Naive B cell (primary cell): ENCODE data around the gene VPS18. TPM values are rescaled to one million over a fixed set of nuclear protein-coding genes. Genes with fewer than 3 reads are reported as not detected.

ENCODE experiments used
- ATAC-seq, 2 donors: fragments of 150-1000 bp; cut with Tn5 transposase; 2 replicates each; pipeline ENCODE4 v1.10.0; 2021; ENCODE audit warnings: low read depth in 2 of 2, mild to moderate bottlenecking in 2 of 2, moderate library complexity in 2 of 2
- DNase-seq: peaks from one replicate; pipeline ENCODE4 v3.0.0; 2022
- H3K27ac Mint-ChIP-seq, 6 donors: one replicate each; pipeline ENCODE4 v1.8.0; 2020 to 2022; ENCODE audit warnings: mild to moderate bottlenecking in 6 of 6, mixed read lengths in 6 of 6, moderate library complexity in 5 of 6, inconsistent platforms in 2 of 6
- H3K27me3 Mint-ChIP-seq, 3 donors: one replicate each; pipeline ENCODE4 v1.8.0; 2021 to 2022; ENCODE audit warnings: mixed read lengths in 3 of 3, mild to moderate bottlenecking in 1 of 3
- H3K36me3 Mint-ChIP-seq, 2 donors: one replicate each; pipeline ENCODE4 v1.8.0; 2020 to 2022; ENCODE audit warnings: mixed read lengths in 2 of 2, inconsistent platforms in 1 of 2, mild to moderate bottlenecking in 1 of 2
- H3K4me1 Mint-ChIP-seq, 3 donors: one replicate each; pipeline ENCODE4 v1.8.0; 2020 to 2022; ENCODE audit warnings: mixed read lengths in 3 of 3, inconsistent platforms in 1 of 3, mild to moderate bottlenecking in 1 of 3, moderate library complexity in 1 of 3
- H3K4me3 Mint-ChIP-seq, 8 donors: one replicate each; pipeline ENCODE4 v1.8.0; 2020 to 2022; ENCODE audit warnings: mild to moderate bottlenecking in 8 of 8, mixed read lengths in 8 of 8, moderate library complexity in 8 of 8, inconsistent platforms in 2 of 8
- H3K9me3 Mint-ChIP-seq, 7 donors: one replicate each; pipeline ENCODE4 v1.8.0; 2020 to 2022; ENCODE audit warnings: mixed read lengths in 7 of 7, mild to moderate bottlenecking in 5 of 7, inconsistent platforms in 2 of 7, moderate library complexity in 1 of 7
- polyA plus RNA-seq, 6 donors: library from polyadenylated mRNA; unstranded; fragments of 300-500 nt; fragmentation: Illumina TruSeq; gene quantifications; one replicate each; pipeline ENCODE4 v1.2.3, GENCODE V29; 2021; ENCODE audit warnings: low read depth in 6 of 6

VPS18 gene
- polyA plus RNA-seq, 6 donors from 2014 or later, result 21.2 to 33.6 (median 23.5) TPM

- no peak for ATAC-seq
- H3K27ac Mint-ChIP-seq, result no peak overlapping the region
- no peaks in the 10 kb centered on the region for H3K36me3 Mint-ChIP-seq
- no peaks in the 10 kb centered on the region for H3K27me3 Mint-ChIP-seq
- DNase-seq, result no peak
- H3K9me3 Mint-ChIP-seq, result no peaks in the 10 kb centered on the region
- H3K4me3 Mint-ChIP-seq, result no peak overlapping the region
- H3K4me1 Mint-ChIP-seq, result peaks cover 6 to 21% (median 18%) of the 10 kb centered on the region in 3 donors
Measured at GRCh38 chr15:40911693-40912092, 17.4 kb downstream of the VPS18 start.

- peak overlapping the region in 1 of 6 donors; percentile 28 for H3K27ac Mint-ChIP-seq
- no peak overlapping the region for H3K4me3 Mint-ChIP-seq
- no peak for DNase-seq
Measured at GRCh38 chr15:40912478-40912877, 18.2 kb downstream of the VPS18 start.

GRCh38 chr15:40914013-40914412, 19.8 kb downstream of the VPS18 start:
- no peaks in the 10 kb centered on the region for H3K9me3 Mint-ChIP-seq
- H3K27ac Mint-ChIP-seq, result peak overlapping the region in 1 of 6 donors; percentile 0
- no peaks in the 10 kb centered on the region for H3K36me3 Mint-ChIP-seq
- no peak overlapping the region for H3K4me3 Mint-ChIP-seq
- DNase-seq (no peak), ATAC-seq (no peak)
- peaks cover 0 to 5% (median 5%) of the 10 kb centered on the region in 3 donors for H3K4me1 Mint-ChIP-seq
- peaks cover 0 to 4% (median 0%) of the 10 kb centered on the region in 3 donors for H3K27me3 Mint-ChIP-seq

More at GRCh38 chr15:40912478-40912877, 18.2 kb downstream of the VPS18 start:
- Mint-ChIP-seq H3K4me1 (peaks cover 2 to 14% (median 13%) of the 10 kb centered on the region in 3 donors), H3K27me3 (no peaks in the 10 kb centered on the region), H3K36me3 (no peaks in the 10 kb centered on the region), H3K9me3 (no peaks in the 10 kb centered on the region)
- no peak for ATAC-seq

DNA sequence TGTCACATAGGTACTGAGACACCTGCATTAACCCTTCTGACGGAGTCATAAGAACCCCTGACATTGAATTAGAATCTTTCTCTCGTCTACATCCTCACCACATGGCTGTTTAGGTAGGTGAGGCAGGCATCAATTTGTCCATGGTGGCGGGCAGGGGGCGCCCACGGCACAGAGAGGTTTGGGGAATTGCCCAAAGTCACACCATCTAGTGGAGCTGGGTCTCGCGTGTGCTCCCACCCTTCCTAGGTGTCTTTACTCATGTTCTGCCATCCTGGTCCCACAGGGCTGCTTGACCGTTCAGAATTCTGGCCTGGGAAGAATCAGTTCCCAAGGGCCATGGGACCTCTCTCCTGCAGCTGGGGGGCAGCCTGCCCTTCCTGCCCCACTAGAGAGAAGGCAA, 20.2 kb downstream of the VPS18 start:
- Mint-ChIP-seq H3K9me3 (no peaks in the 10 kb centered on the region), H3K27me3 (peaks cover 0 to 4% (median 0%) of the 10 kb centered on the region in 3 donors), H3K4me3 (no peak overlapping the region), H3K36me3 (no peaks in the 10 kb centered on the region), H3K27ac (no peak overlapping the region), H3K4me1 (peaks cover 0 to 5% (median 5%) of the 10 kb centered on the region in 3 donors)
- DNase-seq (no peak), ATAC-seq (no peak)

DNA sequence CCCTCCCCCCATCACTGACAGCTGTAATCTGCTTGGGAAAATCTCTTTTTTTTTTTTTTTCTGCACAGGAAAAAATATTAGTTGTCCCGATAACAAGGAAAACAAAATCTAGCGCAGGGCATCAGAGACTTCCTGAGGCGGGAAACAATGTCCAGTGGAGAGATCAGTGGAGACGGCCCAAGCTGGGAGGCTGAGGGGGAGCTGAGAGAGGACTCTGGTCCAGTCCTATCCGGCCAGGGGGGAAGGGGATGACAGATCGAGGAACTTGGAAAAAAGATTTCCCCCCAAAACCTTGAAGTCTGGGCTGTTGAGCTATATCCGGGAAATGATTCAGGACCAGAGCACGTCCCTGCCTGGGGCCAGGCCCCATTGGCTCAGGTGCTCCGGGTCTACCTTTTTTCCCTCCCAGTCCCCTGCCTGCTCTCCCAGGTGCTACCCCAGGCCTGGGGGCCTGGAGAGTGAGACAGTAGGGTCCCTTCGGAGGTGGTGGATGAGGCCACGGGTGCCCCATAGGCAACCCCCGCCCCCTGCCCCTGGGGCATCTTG, 20.9 kb downstream of the VPS18 start:
- Mint-ChIP-seq H3K27ac (no peak overlapping the region), H3K36me3 (no peaks in the 10 kb centered on the region), H3K4me1 (peaks cover 0 to 5% (median 2%) of the 10 kb centered on the region in 3 donors), H3K27me3 (peaks cover 0 to 4% (median 0%) of the 10 kb centered on the region in 3 donors), H3K9me3 (no peaks in the 10 kb centered on the region), H3K4me3 (peak overlapping the region in 1 of 8 donors; percentile 60)
- no peak for ATAC-seq
- no peak for DNase-seq

GRCh38 chr15:40915679-40916078, 21.4 kb downstream of the VPS18 start:
- H3K9me3 Mint-ChIP-seq, result no peaks in the 10 kb centered on the region
- peaks cover 0 to 5% (median 0%) of the 10 kb centered on the region in 3 donors for H3K4me1 Mint-ChIP-seq
- DNase-seq (no peak), ATAC-seq (no peak)
- H3K27ac Mint-ChIP-seq, result peak overlapping the region in 1 of 6 donors; percentile 64
- no peak overlapping the region for H3K4me3 Mint-ChIP-seq
- H3K36me3 Mint-ChIP-seq, result no peaks in the 10 kb centered on the region
- peaks cover 0 to 4% (median 0%) of the 10 kb centered on the region in 3 donors for H3K27me3 Mint-ChIP-seq

DNA sequence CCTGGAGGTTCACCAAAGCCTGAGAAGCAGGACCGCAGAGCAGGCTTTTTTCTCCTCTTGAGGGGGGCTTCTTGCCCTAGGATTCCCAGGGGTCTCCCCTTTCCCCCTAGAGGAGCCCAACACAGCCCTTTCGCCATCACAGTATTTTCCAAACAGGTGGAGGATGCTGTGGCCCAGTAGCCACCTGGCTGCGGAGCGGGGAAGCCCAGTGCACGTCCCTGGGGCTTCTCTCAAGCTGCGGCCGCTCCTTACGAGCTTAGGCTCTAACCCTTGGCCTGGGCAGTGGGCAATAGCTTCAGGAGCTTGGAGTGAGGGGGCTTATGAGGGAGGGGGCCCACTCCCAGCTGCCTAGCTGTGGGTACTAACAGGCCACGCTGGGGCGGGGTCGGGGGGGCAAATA, 23.3 kb downstream of the VPS18 start:
- ATAC-seq (no peak), DNase-seq (no peak)
- peaks cover 0 to 5% (median 2%) of the 10 kb centered on the region in 3 donors for H3K4me1 Mint-ChIP-seq
- no peaks in the 10 kb centered on the region for H3K9me3 Mint-ChIP-seq
- H3K4me3 Mint-ChIP-seq, result no peak overlapping the region
- peaks cover 0 to 4% (median 3%) of the 10 kb centered on the region in 3 donors for H3K27me3 Mint-ChIP-seq
- H3K36me3 Mint-ChIP-seq, result no peaks in the 10 kb centered on the region
- no peak overlapping the region for H3K27ac Mint-ChIP-seq

- H3K27ac Mint-ChIP-seq, result no peak overlapping the region
- H3K4me1 Mint-ChIP-seq, result peaks cover 0 to 7% (median 5%) of the 10 kb centered on the region in 3 donors
- H3K27me3 Mint-ChIP-seq, result peaks cover 0 to 10% (median 8%) of the 10 kb centered on the region in 3 donors
- ATAC-seq (no peak), DNase-seq (no peak)
- no peaks in the 10 kb centered on the region for H3K9me3 Mint-ChIP-seq
- H3K36me3 Mint-ChIP-seq, result no peaks in the 10 kb centered on the region
- no peak overlapping the region for H3K4me3 Mint-ChIP-seq
Measured at GRCh38 chr15:40918146-40918798, 24.0 kb downstream of the VPS18 start.

DNA sequence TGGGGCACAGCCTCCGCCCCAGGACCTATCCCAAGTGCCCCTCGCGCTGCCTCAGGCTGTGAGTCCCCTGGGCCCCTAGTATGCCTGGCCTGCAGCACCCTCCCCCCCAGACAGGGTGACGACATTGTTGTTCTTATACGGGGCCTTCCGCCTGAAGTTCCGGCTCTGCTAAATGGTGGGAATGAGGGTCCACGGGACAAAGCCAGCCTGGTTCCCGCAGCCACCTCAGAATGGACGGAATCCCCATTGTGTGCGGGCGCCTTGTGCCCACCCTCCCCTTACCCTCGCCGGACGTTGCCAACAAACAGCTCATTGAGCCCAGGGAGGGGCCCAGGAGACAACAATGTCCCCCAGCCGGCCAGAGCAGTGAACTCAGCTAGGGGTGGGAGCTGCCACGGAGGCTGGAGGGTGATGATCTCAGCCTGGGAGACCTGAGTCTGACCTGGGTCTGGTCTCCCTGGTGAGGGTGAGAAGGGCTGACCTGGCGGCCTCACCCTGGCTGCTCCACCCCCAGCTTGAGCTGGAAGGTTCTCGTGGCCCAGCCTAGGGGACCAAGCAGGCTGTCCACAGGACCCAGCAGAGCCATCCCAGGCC, 24.6 kb downstream of the VPS18 start:
- Mint-ChIP-seq H3K4me3 (no peak overlapping the region), H3K9me3 (no peaks in the 10 kb centered on the region), H3K27ac (no peak overlapping the region), H3K36me3 (no peaks in the 10 kb centered on the region), H3K27me3 (peaks cover 0 to 10% (median 8%) of the 10 kb centered on the region in 3 donors), H3K4me1 (peaks cover 0 to 7% (median 3%) of the 10 kb centered on the region in 3 donors)
- DNase-seq, result no peak
- no peak for ATAC-seq

DNA sequence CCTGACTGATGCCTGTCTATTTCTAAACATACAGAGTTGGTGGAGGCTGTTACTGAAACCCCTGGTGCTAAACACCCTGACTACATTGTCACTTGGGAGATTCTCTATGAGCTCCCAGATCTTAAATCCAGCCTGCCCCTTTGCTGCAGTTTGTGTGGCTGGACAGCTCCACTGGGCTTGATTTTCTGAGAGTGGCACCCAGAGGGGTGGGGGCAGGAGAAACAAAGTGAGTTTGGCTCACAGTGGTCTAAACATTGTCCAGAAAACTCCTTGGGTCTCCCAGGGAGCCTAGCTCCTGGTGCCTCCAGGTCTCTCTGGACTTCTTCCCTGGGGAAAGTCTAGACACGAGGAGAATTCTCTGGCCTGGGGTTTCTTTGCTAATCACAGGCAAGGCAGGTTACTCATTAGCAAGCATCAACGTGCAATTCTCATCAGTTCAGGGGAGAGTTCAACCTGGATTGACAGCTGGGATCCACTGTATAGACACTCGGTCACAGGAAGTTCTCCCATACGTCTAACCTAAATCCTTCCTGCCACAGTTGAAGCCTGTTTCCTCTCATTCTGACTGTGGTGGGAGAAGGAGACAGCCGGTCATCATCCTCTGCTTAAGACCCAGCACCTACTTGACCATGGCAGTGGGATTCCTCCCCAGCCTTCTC, 27.8 kb downstream of the VPS18 start:
- peaks cover 14 to 39% (median 36%) of the 10 kb centered on the region in 3 donors for H3K27me3 Mint-ChIP-seq
- H3K27ac Mint-ChIP-seq, result peak overlapping the region in 1 of 6 donors; percentile 72
- no peaks in the 10 kb centered on the region for H3K9me3 Mint-ChIP-seq
- ATAC-seq (no peak), DNase-seq (no peak)
- H3K4me3 Mint-ChIP-seq, result no peak overlapping the region
- peaks cover 13 to 26% (median 14%) of the 10 kb centered on the region in 3 donors for H3K4me1 Mint-ChIP-seq
- no peaks in the 10 kb centered on the region for H3K36me3 Mint-ChIP-seq

GRCh38 chr15:40922608-40923005, 28.4 kb downstream of the VPS18 start:
- Mint-ChIP-seq H3K4me1 (peaks cover 17 to 29% (median 17%) of the 10 kb centered on the region in 3 donors), H3K36me3 (no peaks in the 10 kb centered on the region), H3K9me3 (no peaks in the 10 kb centered on the region), H3K27me3 (peaks cover 17 to 44% (median 41%) of the 10 kb centered on the region in 3 donors), H3K27ac (peak overlapping the region in 2 of 6 donors; percentile 18 to 39), H3K4me3 (no peak overlapping the region)
- ATAC-seq, result no peak
- DNase-seq, result no peak

- H3K36me3 Mint-ChIP-seq, result no peaks in the 10 kb centered on the region
- no peaks in the 10 kb centered on the region for H3K9me3 Mint-ChIP-seq
- H3K27me3 Mint-ChIP-seq, result peaks cover 19 to 47% (median 42%) of the 10 kb centered on the region in 3 donors
- ATAC-seq (no peak), DNase-seq (no peak)
- peaks cover 17 to 36% (median 18%) of the 10 kb centered on the region in 3 donors for H3K4me1 Mint-ChIP-seq
- no peak overlapping the region for H3K4me3 Mint-ChIP-seq
- H3K27ac Mint-ChIP-seq, result no peak overlapping the region
Measured at GRCh38 chr15:40923551-40923950, 29.3 kb downstream of the VPS18 start.

DNA sequence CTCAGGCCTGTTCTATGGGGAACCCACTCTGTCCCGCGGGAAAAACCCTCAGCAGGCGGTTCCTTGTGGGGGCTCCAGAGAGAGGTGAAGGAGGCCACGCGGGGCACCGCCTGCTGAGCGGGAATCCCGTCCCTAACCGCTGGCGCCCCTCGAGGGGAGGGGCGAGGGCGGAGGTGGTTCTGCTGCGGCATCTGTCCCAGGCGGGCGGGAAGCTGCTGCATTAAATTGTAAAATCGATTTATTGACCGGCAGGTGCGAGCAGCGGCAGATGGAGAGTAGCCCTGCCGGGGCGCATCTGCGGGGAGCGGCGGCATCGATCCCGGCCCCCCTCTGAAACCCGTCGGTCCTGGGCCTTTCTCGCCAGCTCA, 31.2 kb downstream of the VPS18 start:
- peaks cover 33 to 54% (median 34%) of the 10 kb centered on the region in 3 donors for H3K4me1 Mint-ChIP-seq
- peak overlapping the region in 5 of 8 donors; percentile 12 to 88 (median 65) for H3K4me3 Mint-ChIP-seq
- no peak overlapping the region for H3K27ac Mint-ChIP-seq

More for the DNA sequence above, 31.2 kb downstream of the VPS18 start:
- Mint-ChIP-seq H3K9me3 (peaks cover 0 to 2% (median 0%) of the 10 kb centered on the region in 7 donors), H3K27me3 (peaks cover 32 to 61% (median 59%) of the 10 kb centered on the region in 3 donors), H3K36me3 (peaks cover 0 to 6% of the 10 kb centered on the region in 2 donors)
- ATAC-seq (no peak), DNase-seq (no peak)
